H4 (cell line): ENCODE measurements around the gene TBC1D22A. TPM values are rescaled to one million over a fixed set of nuclear protein-coding genes. Genes with fewer than 3 reads are reported as not detected.

ENCODE experiments used
- DNase-seq: peaks from one replicate; pipeline ENCODE4 v3.0.0-alpha.2; 2015; ENCODE audit warnings: low spot score
- total RNA-seq: library from RNA; depleted of rRNA; stranded (reverse); fragments of >200 nt; shearing (Covaris generic); gene quantifications from 2 replicates; pipeline ENCODE4 v1.2.3, GENCODE V29; 2014

Gene TBC1D22A
- total RNA-seq, 1 experiment from 2014 or later, result 8.6 TPM

GRCh38 chr22:47122441-47123000, 360.1 kb downstream of the TBC1D22A start:
- DNase-seq, result no peak

GRCh38 chr22:47123006-47123826, 360.8 kb downstream of the TBC1D22A start:
- DNase-seq, result no peak

- no peak for DNase-seq
Observed at GRCh38 chr22:47123827-47124442, 361.5 kb downstream of the TBC1D22A start.

- no peak for DNase-seq
Observed at GRCh38 chr22:47124451-47124881, 362.0 kb downstream of the TBC1D22A start.

- DNase-seq, result no peak
Observed at GRCh38 chr22:47124961-47125360, 362.5 kb downstream of the TBC1D22A start.

- DNase-seq, result no peak
Observed at GRCh38 chr22:47125603-47126002, 363.2 kb downstream of the TBC1D22A start.

GRCh38 chr22:47126344-47126811, 363.9 kb downstream of the TBC1D22A start:
- no peak for DNase-seq

GRCh38 chr22:47127441-47127871, 365.0 kb downstream of the TBC1D22A start:
- DNase-seq, result no peak

GRCh38 chr22:47128216-47128615, 365.8 kb downstream of the TBC1D22A start:
- DNase-seq, result no peak

GRCh38 chr22:47128622-47129215, 366.3 kb downstream of the TBC1D22A start:
- no peak for DNase-seq

GRCh38 chr22:47129902-47130635, 367.6 kb downstream of the TBC1D22A start:
- DNase-seq, result peak; percentile 34

- no peak for DNase-seq
Observed at GRCh38 chr22:47130883-47131631, 368.6 kb downstream of the TBC1D22A start.

- no peak for DNase-seq
Observed at GRCh38 chr22:47131632-47132427, 369.4 kb downstream of the TBC1D22A start.

- no peak for DNase-seq
Observed at GRCh38 chr22:47132428-47132825, 370.0 kb downstream of the TBC1D22A start.

- DNase-seq, result no peak
Observed at GRCh38 chr22:47133061-47133969, 370.9 kb downstream of the TBC1D22A start.

GRCh38 chr22:47134222-47134621, 371.8 kb downstream of the TBC1D22A start:
- no peak for DNase-seq

GRCh38 chr22:47135338-47135737, 372.9 kb downstream of the TBC1D22A start:
- no peak for DNase-seq

GRCh38 chr22:47136050-47136449, 373.6 kb downstream of the TBC1D22A start:
- no peak for DNase-seq

GRCh38 chr22:47136671-47137070, 374.2 kb downstream of the TBC1D22A start:
- DNase-seq, result no peak
